ENCODE results near the gene ZCCHC17. TPM values are rescaled to one million over a fixed set of nuclear protein-coding genes. Genes with fewer than 3 reads are reported as not detected.
"Not testable (repeated sequence)": the region's sequence is repeated elsewhere in the genome, so short reads cannot be mapped to it uniquely, and the experiment has no call there.

Gene ZCCHC17
- total RNA-seq, 2 experiments from 2014 or later: 25.9 to 27.9 TPM

DNA sequence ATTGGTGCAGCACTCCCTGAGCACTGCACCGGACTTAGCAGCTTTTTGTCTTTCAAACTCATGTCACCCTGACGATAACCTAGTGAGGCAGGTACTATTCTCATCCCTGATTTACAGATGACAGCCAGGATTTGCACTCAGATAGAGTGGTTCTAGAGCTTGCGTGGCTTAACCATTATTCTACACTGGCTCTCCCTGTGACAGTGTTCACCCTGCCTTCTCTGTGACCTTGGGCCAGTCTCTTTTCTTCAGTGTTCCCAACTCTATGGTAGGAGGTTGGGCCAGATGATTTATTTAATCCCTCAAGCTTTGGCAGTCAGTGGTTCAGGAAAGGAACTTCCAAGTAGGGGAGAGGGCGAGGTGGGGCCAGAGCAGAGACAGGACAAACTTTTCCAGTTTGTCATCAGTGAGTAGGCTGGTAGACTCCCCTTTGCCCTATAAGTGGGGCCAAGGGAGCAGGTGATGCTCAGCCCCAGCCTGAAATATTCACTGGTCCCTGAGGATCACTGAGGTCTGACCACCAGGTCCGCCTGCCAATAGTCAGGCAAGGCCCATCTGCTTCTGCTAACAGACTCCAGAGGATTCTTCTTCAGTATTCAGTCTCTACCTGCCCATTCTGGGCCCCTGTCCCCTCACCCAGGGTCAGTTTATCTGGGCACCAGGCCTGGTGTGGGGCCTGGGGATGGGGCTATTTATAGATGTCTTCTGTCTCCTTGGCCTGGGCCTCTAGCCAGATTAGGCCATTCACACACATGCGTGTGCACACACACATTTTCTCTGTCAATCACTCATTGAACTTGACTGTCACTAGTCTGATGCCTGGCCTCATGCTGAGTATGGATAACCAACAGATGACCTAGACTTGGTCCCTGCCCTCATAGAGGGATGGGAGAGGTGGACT, 84.8 kb downstream of the ZCCHC17 start:
- DNase-seq (no peak), ATAC-seq (no peak)
- POLR2A ChIA-PET: no interaction called here
- Mint-ChIP-seq H3K27ac (no peak overlapping the region), H3K36me3 (ENCODE audit: low read depth) (no peaks in the 10 kb centered on the region), H3K9me3 (ENCODE audit: insufficient read depth) (no peaks in the 10 kb centered on the region), H3K4me3 (no peak overlapping the region), H3K27me3 (ENCODE audit: low read depth) (peaks cover 12% of the 10 kb centered on the region), H3K4me1 (ENCODE audit: low read depth) (peaks cover 2% of the 10 kb centered on the region)
- CTCF ChIA-PET: interaction anchor here (1.2 kb wide), 1 partner anchor 15 kb away, joined by 4 read pairs; no protein-coding TSS in a partner anchor

DNA sequence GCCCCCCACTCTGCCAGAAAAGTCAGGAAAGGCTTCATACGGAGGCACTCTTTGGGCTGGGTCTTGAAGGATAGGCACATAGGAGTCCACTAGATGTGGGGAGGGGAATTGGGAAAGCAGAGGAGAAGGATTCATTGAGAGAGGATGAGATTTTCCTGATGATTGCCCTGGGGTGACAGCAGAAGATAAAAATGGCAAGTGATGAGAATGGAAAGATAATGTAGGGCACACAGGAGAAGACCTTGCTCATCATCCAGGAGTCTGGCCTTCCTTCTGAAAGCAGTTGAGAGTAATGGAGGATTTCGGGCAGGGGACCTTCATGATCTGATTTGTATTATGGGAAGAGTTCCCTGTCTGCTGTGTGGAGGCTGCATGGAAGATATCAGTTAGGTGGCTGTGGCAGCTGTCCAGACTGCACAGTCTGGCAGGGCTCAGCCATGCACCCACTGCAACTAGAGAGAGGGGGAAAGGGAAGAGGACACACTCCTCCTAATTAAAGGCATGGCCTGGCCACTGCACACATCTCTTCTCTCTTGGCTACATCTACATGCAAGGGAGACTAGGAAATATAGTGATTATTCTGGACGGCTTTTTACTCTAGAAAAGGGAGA, 85.7 kb downstream of the ZCCHC17 start:
- no peak for ATAC-seq
- H3K4me3 Mint-ChIP-seq: no peak overlapping the region
- ChIA-PET CTCF (interaction anchor here (1.5 kb wide), 1 partner anchor 12 kb away, joined by 7 read pairs; no protein-coding TSS in a partner anchor), POLR2A (no interaction called here)
- no peak overlapping the region for H3K27ac Mint-ChIP-seq
- peaks cover 14% of the 10 kb centered on the region for H3K27me3 Mint-ChIP-seq (ENCODE audit: low read depth)
- H3K9me3 Mint-ChIP-seq (ENCODE audit: insufficient read depth): no peaks in the 10 kb centered on the region
- no peaks in the 10 kb centered on the region for H3K36me3 Mint-ChIP-seq (ENCODE audit: low read depth)
- no peak for DNase-seq
- H3K4me1 Mint-ChIP-seq (ENCODE audit: low read depth): no peaks in the 10 kb centered on the region

DNA sequence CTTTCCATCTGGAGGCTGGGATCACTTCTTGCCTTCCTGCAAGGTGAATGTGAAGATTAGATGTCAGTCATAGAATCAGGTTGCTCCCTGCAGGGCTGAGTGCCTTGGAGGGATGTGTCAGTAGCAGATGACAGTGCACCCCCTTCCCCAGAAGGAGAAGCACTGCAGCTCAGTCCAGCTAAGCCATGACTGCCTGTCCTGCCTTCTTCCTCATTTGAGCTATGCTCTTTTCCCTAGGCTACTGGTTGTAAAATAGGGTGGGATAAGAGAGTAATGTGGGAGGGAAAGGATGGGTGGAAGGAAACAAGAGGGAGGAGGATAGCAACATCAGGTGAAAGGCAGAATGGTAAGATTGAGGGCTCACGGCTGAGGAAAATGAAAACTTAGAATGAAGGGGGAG, 87.1 kb downstream of the ZCCHC17 start:
- no peak overlapping the region for H3K27ac Mint-ChIP-seq
- H3K27me3 Mint-ChIP-seq (ENCODE audit: low read depth): peaks cover 9% of the 10 kb centered on the region
- no peak overlapping the region for H3K4me3 Mint-ChIP-seq
- ChIA-PET POLR2A (no interaction called here), CTCF (interaction anchor here (1.1 to 1.5 kb wide), 2 partner anchors 10 to 11 kb away, joined by 3 to 7 read pairs; no protein-coding TSS in a partner anchor)
- DNase-seq (no peak), ATAC-seq (no peak)
- H3K9me3 Mint-ChIP-seq (ENCODE audit: insufficient read depth): no peaks in the 10 kb centered on the region
- no peaks in the 10 kb centered on the region for H3K4me1 Mint-ChIP-seq (ENCODE audit: low read depth)
- no peaks in the 10 kb centered on the region for H3K36me3 Mint-ChIP-seq (ENCODE audit: low read depth)

DNA sequence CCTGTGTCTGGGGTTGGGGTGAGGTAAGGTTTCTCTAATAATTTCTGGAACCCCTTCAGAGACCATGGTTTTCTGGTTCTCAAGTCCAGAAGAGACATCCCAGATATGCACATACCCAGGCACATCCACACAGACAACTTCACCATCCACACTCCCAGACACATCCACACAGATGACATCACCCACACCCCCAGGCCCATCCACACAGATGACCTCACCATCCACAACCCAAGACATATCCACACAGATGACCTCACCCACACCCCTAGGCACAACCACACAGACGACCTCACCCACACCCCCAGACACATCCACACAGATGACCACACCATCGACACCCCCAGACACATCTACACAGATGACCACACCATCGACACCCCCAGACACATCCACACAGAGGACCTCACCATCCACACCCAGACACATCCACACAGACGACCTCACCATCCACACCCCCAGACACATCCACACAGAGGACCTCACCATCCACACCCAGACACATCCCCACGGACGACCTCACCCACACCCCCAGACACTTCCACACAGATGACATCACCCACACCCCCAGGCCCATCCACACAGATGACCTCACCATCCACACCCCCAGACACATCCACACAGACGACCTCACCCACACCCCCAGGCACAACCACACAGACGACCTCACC, 89.9 kb downstream of the ZCCHC17 start:
- CTCF ChIA-PET: interaction anchor here (0.9 kb wide), 1 partner anchor 8 kb away, joined by 3 read pairs; no protein-coding TSS in a partner anchor
- H3K36me3 Mint-ChIP-seq (ENCODE audit: low read depth); H3K27ac Mint-ChIP-seq; H3K4me1 Mint-ChIP-seq (ENCODE audit: low read depth); DNase-seq; H3K27me3 Mint-ChIP-seq (ENCODE audit: low read depth); ATAC-seq; POLR2A ChIA-PET; H3K4me3 Mint-ChIP-seq; H3K9me3 Mint-ChIP-seq (ENCODE audit: insufficient read depth): not testable (repeated sequence)

DNA sequence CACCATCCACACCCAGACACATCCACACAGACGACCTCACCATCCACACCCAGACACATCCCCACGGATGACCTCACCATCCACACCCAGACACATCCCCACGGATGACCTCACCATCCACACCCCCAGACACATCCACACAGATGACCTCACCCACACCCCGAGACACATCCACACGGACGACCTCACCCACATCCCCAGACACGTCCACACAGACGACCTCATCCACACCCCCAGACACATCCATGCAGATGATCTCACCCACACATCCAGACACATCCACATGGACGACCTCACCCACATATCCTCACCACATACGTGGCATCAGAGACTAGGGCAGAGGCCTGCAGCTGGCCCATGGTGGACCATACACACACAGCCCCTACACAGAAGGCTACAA, 90.8 kb downstream of the ZCCHC17 start:
- DNase-seq (no peak), ATAC-seq (no peak)
- Mint-ChIP-seq H3K4me3 (no peak overlapping the region), H3K4me1 (ENCODE audit: low read depth) (no peaks in the 10 kb centered on the region), H3K27ac (no peak overlapping the region), H3K27me3 (ENCODE audit: low read depth) (peaks cover 6% of the 10 kb centered on the region), H3K9me3 (ENCODE audit: insufficient read depth) (no peaks in the 10 kb centered on the region), H3K36me3 (ENCODE audit: low read depth) (no peaks in the 10 kb centered on the region)
- CTCF ChIA-PET: no interaction called here
- POLR2A ChIA-PET: no interaction called here

DNA sequence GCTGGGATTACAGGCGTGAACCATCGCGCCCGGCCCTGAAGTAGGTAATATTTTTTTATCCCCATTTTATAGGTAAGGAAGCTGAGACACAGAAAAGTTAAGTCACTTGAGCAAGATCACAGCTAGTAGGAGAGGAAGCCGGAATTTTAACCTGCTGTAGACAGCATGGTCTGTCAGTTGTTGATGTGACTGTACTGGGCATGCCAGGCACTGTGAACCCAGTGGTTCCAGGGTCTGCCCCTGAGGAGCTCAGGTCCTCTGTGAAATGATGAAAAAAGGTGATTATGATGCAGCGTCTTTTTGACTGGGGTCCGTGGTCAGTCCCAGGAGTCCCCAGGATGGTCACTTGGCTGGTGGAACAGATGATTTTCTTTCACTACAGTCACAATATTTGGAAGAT, 92.8 kb downstream of the ZCCHC17 start:
- no peak for ATAC-seq
- Mint-ChIP-seq H3K27ac (no peak overlapping the region), H3K4me1 (ENCODE audit: low read depth) (peaks cover 5% of the 10 kb centered on the region), H3K27me3 (ENCODE audit: low read depth) (peaks cover 5% of the 10 kb centered on the region), H3K36me3 (ENCODE audit: low read depth) (no peaks in the 10 kb centered on the region), H3K4me3 (no peak overlapping the region), H3K9me3 (ENCODE audit: insufficient read depth) (no peaks in the 10 kb centered on the region)
- CTCF ChIA-PET: interaction anchor here (0.7 kb wide), 1 partner anchor 160 kb away, joined by 3 read pairs; no protein-coding TSS in a partner anchor
- POLR2A ChIA-PET: no interaction called here
- DNase-seq: no peak

DNA sequence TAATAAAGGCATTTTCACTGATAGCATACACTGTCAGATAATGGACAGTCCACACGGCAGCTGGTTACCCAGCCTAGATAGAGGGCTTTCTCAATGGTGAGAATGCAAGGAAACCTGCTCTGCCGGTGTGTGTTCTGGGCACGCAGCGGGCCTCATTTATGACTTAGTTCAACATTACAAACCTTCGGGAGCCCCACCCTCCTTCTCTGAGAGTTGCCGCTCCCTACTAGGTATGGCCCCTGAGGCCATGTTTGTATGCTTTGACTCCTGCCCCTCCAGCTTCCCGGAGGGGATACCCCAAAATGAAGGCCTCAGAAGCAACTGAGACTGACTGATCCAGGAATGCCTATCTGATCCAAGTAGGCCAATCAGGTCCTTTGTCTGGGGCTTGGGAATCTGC, 93.2 kb downstream of the ZCCHC17 start:
- Mint-ChIP-seq H3K27ac (no peak overlapping the region), H3K4me3 (no peak overlapping the region), H3K4me1 (ENCODE audit: low read depth) (peaks cover 9% of the 10 kb centered on the region), H3K9me3 (ENCODE audit: insufficient read depth) (no peaks in the 10 kb centered on the region), H3K36me3 (ENCODE audit: low read depth) (no peaks in the 10 kb centered on the region), H3K27me3 (ENCODE audit: low read depth) (peaks cover 5% of the 10 kb centered on the region)
- CTCF ChIA-PET: interaction anchor here (0.7 kb wide), 1 partner anchor 159 kb away, joined by 3 read pairs; no protein-coding TSS in a partner anchor
- POLR2A ChIA-PET: no interaction called here
- DNase-seq (no peak), ATAC-seq (no peak)

DNA sequence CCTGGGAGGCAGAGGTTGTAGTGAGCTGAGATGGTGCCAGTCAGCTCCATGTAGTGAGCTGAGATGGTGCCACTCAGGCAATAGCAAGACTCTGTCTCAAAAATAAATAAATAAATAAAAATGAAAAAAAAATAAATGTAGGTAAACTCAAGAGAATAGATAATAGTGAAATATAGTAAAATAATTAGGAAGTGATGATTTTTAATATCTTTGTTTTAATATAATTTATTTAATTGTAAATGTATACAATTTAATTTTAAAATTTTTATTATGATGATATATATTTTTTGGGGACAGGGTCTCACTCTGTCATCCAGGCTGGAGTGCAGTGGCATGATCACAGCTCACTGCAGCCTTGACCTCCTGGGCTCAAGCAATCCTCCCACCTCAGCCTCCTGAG, 96.6 kb downstream of the ZCCHC17 start:
- no peak for DNase-seq
- Mint-ChIP-seq H3K36me3 (ENCODE audit: low read depth) (no peaks in the 10 kb centered on the region), H3K27ac (no peak overlapping the region), H3K4me1 (ENCODE audit: low read depth) (peaks cover 16% of the 10 kb centered on the region), H3K9me3 (ENCODE audit: insufficient read depth) (no peaks in the 10 kb centered on the region), H3K4me3 (no peak overlapping the region), H3K27me3 (ENCODE audit: low read depth) (peaks cover 7% of the 10 kb centered on the region)
- ATAC-seq: no peak
- CTCF ChIA-PET: interaction anchor here (1.9 to 4.7 kb wide), 6 partner anchors 17 to 155 kb away, joined by 6 to 62 read pairs (median 13); partner anchors contain the start of genes SNRNP40 and ZCCHC17
- POLR2A ChIA-PET: no interaction called here

DNA sequence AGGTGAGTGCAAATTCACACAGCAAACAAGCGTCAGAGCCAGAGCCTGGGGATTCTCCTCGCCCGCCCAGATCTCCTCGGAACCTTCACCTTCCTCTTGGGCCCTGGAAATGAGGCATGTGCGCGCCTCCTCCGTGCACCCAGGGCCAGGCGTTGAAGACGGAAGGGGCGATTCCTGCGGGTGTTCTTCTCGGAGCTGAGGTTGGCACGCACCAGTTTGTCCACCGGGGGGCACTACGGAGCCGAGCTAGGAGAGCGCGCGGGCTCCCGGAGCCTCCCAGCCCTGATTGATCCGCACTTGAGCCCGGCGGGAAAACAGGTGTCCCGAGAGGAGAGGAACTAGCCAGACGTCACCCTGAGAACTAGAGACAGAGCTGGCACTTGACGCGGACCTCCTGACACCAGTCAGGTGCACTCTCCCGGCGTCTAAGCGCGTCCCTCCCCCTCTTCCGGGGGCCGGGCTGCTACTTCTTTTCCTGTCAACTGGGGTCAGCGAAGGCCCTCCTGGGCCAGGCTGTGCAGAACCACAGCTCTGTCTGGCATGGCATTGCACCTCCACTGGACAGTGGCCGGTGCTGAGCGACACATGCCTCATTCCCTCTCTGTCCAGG, 97.9 kb downstream of the ZCCHC17 start:
- H3K4me1 Mint-ChIP-seq (ENCODE audit: low read depth): peaks cover 16% of the 10 kb centered on the region
- H3K36me3 Mint-ChIP-seq (ENCODE audit: low read depth): no peaks in the 10 kb centered on the region
- ChIA-PET POLR2A (interaction anchor here (0.7 kb wide), 1 partner anchor 27 kb away, joined by 3 read pairs; no protein-coding TSS in a partner anchor), CTCF (interaction anchor here (0.7 to 4.7 kb wide), 32 partner anchors 9 to 463 kb away, joined by 3 to 62 read pairs (median 4); partner anchors contain the start of genes FABP3, SNRNP40 and ZCCHC17)
- DNase-seq (peak; percentile 85), ATAC-seq (peak; percentile 97)
- peak overlapping the region; percentile 79 for H3K4me3 Mint-ChIP-seq
- H3K9me3 Mint-ChIP-seq (ENCODE audit: insufficient read depth): no peaks in the 10 kb centered on the region
- H3K27me3 Mint-ChIP-seq (ENCODE audit: low read depth): peaks cover 7% of the 10 kb centered on the region
- peak overlapping the region; percentile 70 for H3K27ac Mint-ChIP-seq

DNA sequence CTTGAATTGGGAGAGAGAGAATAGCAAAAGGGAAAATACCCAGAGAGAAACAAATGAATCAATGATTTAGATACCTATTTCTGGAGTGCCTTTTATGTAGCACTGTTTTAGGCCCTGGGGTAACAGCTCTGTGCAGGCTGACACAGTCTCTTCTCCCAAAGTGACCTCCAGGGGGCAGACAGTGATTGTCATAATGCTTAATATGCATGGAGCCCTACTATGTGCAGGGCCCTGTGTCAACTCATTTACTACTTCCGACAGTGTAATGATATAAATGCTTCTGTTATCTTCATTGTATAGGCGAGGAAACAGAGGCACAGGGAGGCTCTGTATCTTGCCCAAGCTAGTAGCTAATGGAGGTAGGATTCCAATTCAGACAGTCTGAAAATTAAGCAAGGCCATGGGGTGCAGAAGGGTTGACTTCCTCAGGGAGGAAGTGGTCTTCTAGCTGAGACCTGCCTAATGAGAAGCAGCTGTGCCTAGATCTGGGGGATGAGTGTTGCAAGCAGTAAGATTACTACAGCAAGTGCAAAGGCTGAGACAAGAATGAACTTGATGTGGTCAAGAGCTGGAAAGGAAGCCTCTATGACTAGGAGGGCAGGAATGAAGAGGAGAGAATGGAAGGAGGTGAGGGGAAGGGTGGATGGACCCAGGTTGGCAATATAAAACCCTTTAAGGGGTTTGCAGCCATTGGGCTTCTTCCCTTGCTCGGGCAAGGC, 100.0 kb downstream of the ZCCHC17 start:
- Mint-ChIP-seq H3K4me3 (no peak overlapping the region), H3K9me3 (ENCODE audit: insufficient read depth) (no peaks in the 10 kb centered on the region), H3K36me3 (ENCODE audit: low read depth) (no peaks in the 10 kb centered on the region), H3K4me1 (ENCODE audit: low read depth) (peaks cover 16% of the 10 kb centered on the region), H3K27ac (no peak overlapping the region), H3K27me3 (ENCODE audit: low read depth) (peaks cover 12% of the 10 kb centered on the region)
- ATAC-seq (no peak), DNase-seq (peak; percentile 27)
- ChIA-PET POLR2A (no interaction called here), CTCF (interaction anchor here (0.9 to 4.7 kb wide), 8 partner anchors 16 to 386 kb away, joined by 3 to 62 read pairs (median 4); no protein-coding TSS in a partner anchor)
